ENCODE measurements around the gene CYP3A5. TPM values are rescaled to one million over a fixed set of nuclear protein-coding genes. Genes with fewer than 3 reads are reported as not detected.
"Not testable (repeated sequence)": the region's sequence is repeated elsewhere in the genome, so short reads cannot be mapped to it uniquely, and the experiment has no call there.

Gene CYP3A5
- total RNA-seq, 4 donors from 2014 or later: 0.47 to 5.3 (median 1.9) TPM

DNA sequence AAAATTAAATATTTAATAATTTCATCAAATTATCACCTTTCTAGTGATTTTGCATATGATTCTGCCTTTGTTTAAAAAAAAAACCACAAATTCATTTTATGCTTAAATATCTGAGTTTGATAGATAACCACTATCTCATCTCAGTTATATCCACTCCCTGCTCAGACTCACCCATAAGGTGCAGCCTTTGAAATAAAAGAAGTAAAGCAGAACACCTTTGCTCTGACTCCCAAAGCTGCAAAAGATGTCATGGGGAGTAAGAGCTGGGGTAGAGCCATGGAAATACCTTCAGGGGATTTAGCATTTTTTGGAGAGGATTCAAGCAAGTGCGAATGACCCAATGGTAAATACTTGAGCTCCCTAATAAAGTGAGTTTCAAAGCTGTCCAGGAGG lies 15.1 kb upstream of the CYP3A5 start:
- TF ChIP-seq EP300 (IDR thresholded peaks at IDR 0.05) (no peak), POLR2A (IDR thresholded peaks at IDR 0.05) (no peak), POLR2AphosphoS5 (IDR thresholded peaks at IDR 0.05) (no peak)
- TF ChIP-seq, protein P1, sequence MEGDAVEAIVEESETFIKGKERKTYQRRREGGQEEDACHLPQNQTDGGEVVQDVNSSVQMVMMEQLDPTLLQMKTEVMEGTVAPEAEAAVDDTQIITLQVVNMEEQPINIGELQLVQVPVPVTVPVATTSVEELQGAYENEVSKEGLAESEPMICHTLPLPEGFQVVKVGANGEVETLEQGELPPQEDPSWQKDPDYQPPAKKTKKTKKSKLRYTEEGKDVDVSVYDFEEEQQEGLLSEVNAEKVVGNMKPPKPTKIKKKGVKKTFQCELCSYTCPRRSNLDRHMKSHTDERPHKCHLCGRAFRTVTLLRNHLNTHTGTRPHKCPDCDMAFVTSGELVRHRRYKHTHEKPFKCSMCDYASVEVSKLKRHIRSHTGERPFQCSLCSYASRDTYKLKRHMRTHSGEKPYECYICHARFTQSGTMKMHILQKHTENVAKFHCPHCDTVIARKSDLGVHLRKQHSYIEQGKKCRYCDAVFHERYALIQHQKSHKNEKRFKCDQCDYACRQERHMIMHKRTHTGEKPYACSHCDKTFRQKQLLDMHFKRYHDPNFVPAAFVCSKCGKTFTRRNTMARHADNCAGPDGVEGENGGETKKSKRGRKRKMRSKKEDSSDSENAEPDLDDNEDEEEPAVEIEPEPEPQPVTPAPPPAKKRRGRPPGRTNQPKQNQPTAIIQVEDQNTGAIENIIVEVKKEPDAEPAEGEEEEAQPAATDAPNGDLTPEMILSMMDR (IDR thresholded peaks at IDR 0.05): no peak
- Histone ChIP-seq H3K4me1 (no peaks in the 10 kb centered on the region), H3K4me3 (no peak overlapping the region), H3K27ac (no peak overlapping the region), H3K36me3 (no peaks in the 10 kb centered on the region), H3K9me3 (no peaks in the 10 kb centered on the region), H3K27me3 (no peaks in the 10 kb centered on the region)
- ATAC-seq: no peak
- WGBS, 2 donors (ENCODE audit: low coverage in 1 of 2): 50% methylated on average over 1 of the region's 1 CpG; no CpG with 5 or more reads in 1 of the 2 donors

DNA sequence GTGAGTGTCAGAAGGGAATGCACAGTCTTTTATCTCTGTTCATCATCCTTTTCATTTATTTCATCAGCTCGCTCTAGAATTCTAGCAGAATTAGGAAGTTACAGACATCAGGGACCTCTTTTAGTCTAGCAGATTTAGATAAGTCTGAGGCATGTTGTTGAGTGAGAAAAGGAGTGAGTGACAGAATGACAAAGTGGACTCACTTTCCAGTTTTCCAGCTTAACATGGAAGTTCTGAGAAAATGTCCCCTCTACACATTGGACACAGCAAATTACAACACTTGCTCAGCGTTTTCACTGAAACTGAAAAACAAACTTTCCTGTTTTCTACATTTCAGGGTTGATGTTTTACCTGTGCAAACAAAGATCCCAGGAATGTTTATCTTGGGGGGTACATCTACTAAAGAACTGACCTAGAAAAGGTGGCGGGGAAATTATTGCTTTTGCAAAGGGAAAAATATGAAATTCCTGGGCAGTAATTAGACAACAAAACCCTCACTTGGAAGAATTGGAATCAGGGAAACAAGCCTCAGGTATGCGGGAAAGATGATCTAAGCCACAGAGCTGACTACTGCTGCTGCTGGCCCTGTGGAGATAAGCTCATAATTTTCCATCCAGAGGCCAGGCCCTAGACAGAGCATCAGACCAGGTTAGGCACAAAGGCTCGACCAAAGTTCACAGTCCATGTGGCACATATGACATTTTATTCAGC lies 14.6 kb upstream of the CYP3A5 start:
- ATAC-seq: no peak
- TF ChIP-seq POLR2AphosphoS5 (IDR thresholded peaks at IDR 0.05): no peak
- no peak for TF ChIP-seq POLR2A (IDR thresholded peaks at IDR 0.05)
- TF ChIP-seq EP300 (IDR thresholded peaks at IDR 0.05): no peak
- TF ChIP-seq, protein P1 (IDR thresholded peaks at IDR 0.05): no peak

GRCh38 chr7:99693427-99694200 lies 13.8 kb upstream of the CYP3A5 start:
- no peaks in the 10 kb centered on the region for H3K27me3 ChIP-seq
- WGBS, 2 donors (ENCODE audit: low coverage in 1 of 2): 46 to 76% methylated on average over 5 to 6 of the region's 9 CpGs
- no peak overlapping the region for H3K27ac ChIP-seq
- no peak for ATAC-seq
- no peaks in the 10 kb centered on the region for H3K4me1 ChIP-seq
- no peaks in the 10 kb centered on the region for H3K9me3 ChIP-seq
- no peak overlapping the region for H3K4me3 ChIP-seq
- TF ChIP-seq POLR2AphosphoS5 (IDR thresholded peaks at IDR 0.05) (no peak), EP300 (IDR thresholded peaks at IDR 0.05) (no peak), POLR2A (IDR thresholded peaks at IDR 0.05) (no peak)
- TF ChIP-seq, protein P1 (IDR thresholded peaks at IDR 0.05): no peak
- no peaks in the 10 kb centered on the region for H3K36me3 ChIP-seq

More for the DNA sequence above, 14.6 kb upstream of the CYP3A5 start:
- Histone ChIP-seq H3K27me3 (no peaks in the 10 kb centered on the region), H3K4me3 (no peak overlapping the region), H3K4me1 (no peaks in the 10 kb centered on the region), H3K27ac (no peak overlapping the region), H3K9me3 (no peaks in the 10 kb centered on the region), H3K36me3 (no peaks in the 10 kb centered on the region)
- WGBS, 2 donors (ENCODE audit: low coverage in 1 of 2): 79 to 93% methylated on average over 5 of the region's 5 CpGs

DNA sequence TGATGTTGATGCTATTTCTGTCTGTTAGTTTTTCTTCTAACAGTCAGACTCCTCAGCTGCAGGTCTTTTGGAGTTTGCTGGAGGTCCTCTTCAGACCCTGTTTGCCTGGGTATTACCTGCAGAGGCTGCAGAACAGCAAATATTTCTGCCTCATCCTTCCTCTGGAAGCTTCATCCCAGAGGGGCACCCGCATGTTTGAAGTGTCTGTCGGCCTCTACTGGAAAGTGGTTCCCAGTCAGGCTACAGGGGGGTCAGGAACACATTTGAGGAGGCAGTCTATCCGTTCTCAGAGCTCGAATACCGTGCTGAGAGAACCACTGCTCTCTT lies 13.3 kb upstream of the CYP3A5 start:
- Histone ChIP-seq H3K9me3 (no peaks in the 10 kb centered on the region), H3K27ac (no peak overlapping the region), H3K27me3 (no peaks in the 10 kb centered on the region), H3K36me3 (no peaks in the 10 kb centered on the region), H3K4me1 (no peaks in the 10 kb centered on the region), H3K4me3 (no peak overlapping the region)
- WGBS, 2 donors (ENCODE audit: low coverage in 1 of 2): 20% methylated on average over 1 of the region's 5 CpGs; no CpG with 5 or more reads in 1 of the 2 donors
- TF ChIP-seq EP300 (IDR thresholded peaks at IDR 0.05) (no peak), POLR2AphosphoS5 (IDR thresholded peaks at IDR 0.05) (no peak)
- ATAC-seq: no peak

- not testable (repeated sequence) for H3K4me1 ChIP-seq, H3K27ac ChIP-seq, H3K36me3 ChIP-seq, H3K9me3 ChIP-seq, H3K4me3 ChIP-seq, ATAC-seq, H3K27me3 ChIP-seq
- WGBS, 2 donors (ENCODE audit: low coverage in 1 of 2): 80 to 85% methylated on average over 5 to 6 of the region's 6 CpGs
Observed at GRCh38 chr7:99692563-99692962, 12.8 kb upstream of the CYP3A5 start.

- H3K36me3 ChIP-seq, ATAC-seq, H3K27ac ChIP-seq, H3K4me1 ChIP-seq, H3K27me3 ChIP-seq, H3K9me3 ChIP-seq, H3K4me3 ChIP-seq: not testable (repeated sequence)
- 100% methylated on average over 1 of the region's 1 CpG for WGBS, 2 donors (ENCODE audit: low coverage in 1 of 2)
Observed at GRCh38 chr7:99691658-99692057, 11.9 kb upstream of the CYP3A5 start.

- not testable (repeated sequence) for ATAC-seq, H3K27me3 ChIP-seq, H3K27ac ChIP-seq, H3K4me3 ChIP-seq, H3K4me1 ChIP-seq, H3K36me3 ChIP-seq, H3K9me3 ChIP-seq
- WGBS, 2 donors (ENCODE audit: low coverage in 1 of 2): 88 to 96% methylated on average over 3 to 4 of the region's 4 CpGs
Observed at GRCh38 chr7:99690918-99691317, 11.1 kb upstream of the CYP3A5 start.

GRCh38 chr7:99685871-99686608 lies 6.2 kb upstream of the CYP3A5 start:
- 88 to 100% methylated on average over 1 to 12 of the region's 14 CpGs for WGBS, 2 donors (ENCODE audit: low coverage in 1 of 2)
- not testable (repeated sequence) for ATAC-seq

More at GRCh38 chr7:99685871-99686608, 6.2 kb upstream of the CYP3A5 start:
- H3K4me1 ChIP-seq, H3K4me3 ChIP-seq, H3K27me3 ChIP-seq, H3K36me3 ChIP-seq, H3K27ac ChIP-seq, H3K9me3 ChIP-seq: not testable (repeated sequence)
